Mucosa of stomach (tissue), 1 donor: ENCODE measurements around the gene SEPHS2.
"Not testable (repeated sequence)": the region's sequence is repeated elsewhere in the genome, so short reads cannot be mapped to it uniquely, and the experiment has no call there.

Experiments used
- H3K27me3 ChIP-seq: one replicate; pipeline ENCODE4 v1.7.0; 2013; ENCODE audit warnings: mild to moderate bottlenecking, low read length; ENCODE audit not compliant: control insufficient read depth, insufficient read depth
- H3K36me3 ChIP-seq: one replicate; pipeline ENCODE4 v1.7.0; 2013; ENCODE audit warnings: low read length; ENCODE audit not compliant: control insufficient read depth, insufficient read depth
- H3K4me1 ChIP-seq: one replicate; pipeline ENCODE4 v1.7.0; 2013; ENCODE audit warnings: mild to moderate bottlenecking, low read length; ENCODE audit not compliant: control insufficient read depth, insufficient read depth
- H3K4me3 ChIP-seq: one replicate; pipeline ENCODE4 v1.7.0; 2013; ENCODE audit warnings: low read length
- H3K9ac ChIP-seq: one replicate; pipeline ENCODE4 v1.7.0; 2013; ENCODE audit warnings: mild to moderate bottlenecking, low read length, moderate library complexity
- H3K9me3 ChIP-seq: one replicate; pipeline ENCODE4 v1.7.0; 2013; ENCODE audit warnings: mild to moderate bottlenecking, low read length, moderate library complexity; ENCODE audit not compliant: control insufficient read depth
- donor health status: Pancreatic carcinoma.

SEPHS2 gene

GRCh38 chr16:30478766-30479478 lies 33.2 kb upstream of the SEPHS2 start:
- Histone ChIP-seq H3K27me3 (peaks cover 6% of the 10 kb centered on the region), H3K9me3 (no peaks in the 10 kb centered on the region), H3K4me1 (no peaks in the 10 kb centered on the region), H3K9ac (no peak overlapping the region), H3K36me3 (no peaks in the 10 kb centered on the region), H3K4me3 (no peak overlapping the region)

- H3K4me1 ChIP-seq, H3K36me3 ChIP-seq, H3K9ac ChIP-seq, H3K27me3 ChIP-seq, H3K4me3 ChIP-seq, H3K9me3 ChIP-seq: not testable (repeated sequence)
Observed at GRCh38 chr16:30477773-30478172, 32.1 kb upstream of the SEPHS2 start.

- H3K4me1 ChIP-seq = no peaks in the 10 kb centered on the region
- H3K4me3 ChIP-seq = no peak overlapping the region
- no peaks in the 10 kb centered on the region for H3K9me3 ChIP-seq
- no peaks in the 10 kb centered on the region for H3K36me3 ChIP-seq
- H3K9ac ChIP-seq = no peak overlapping the region
- H3K27me3 ChIP-seq = peaks cover 6% of the 10 kb centered on the region
Observed at GRCh38 chr16:30476991-30477390, 31.3 kb upstream of the SEPHS2 start.

GRCh38 chr16:30474684-30475083 lies 29.0 kb upstream of the SEPHS2 start:
- no peaks in the 10 kb centered on the region for H3K36me3 ChIP-seq
- H3K27me3 ChIP-seq = peaks cover 6% of the 10 kb centered on the region
- H3K9ac ChIP-seq = no peak overlapping the region
- H3K4me1 ChIP-seq = no peaks in the 10 kb centered on the region
- no peaks in the 10 kb centered on the region for H3K9me3 ChIP-seq
- no peak overlapping the region for H3K4me3 ChIP-seq

GRCh38 chr16:30474074-30474452 lies 28.4 kb upstream of the SEPHS2 start:
- Histone ChIP-seq H3K9ac (no peak overlapping the region), H3K4me3 (no peak overlapping the region), H3K9me3 (no peaks in the 10 kb centered on the region), H3K4me1 (no peaks in the 10 kb centered on the region), H3K36me3 (no peaks in the 10 kb centered on the region), H3K27me3 (peaks cover 6% of the 10 kb centered on the region)

- Histone ChIP-seq H3K9me3 (no peaks in the 10 kb centered on the region), H3K4me3 (no peak overlapping the region), H3K36me3 (no peaks in the 10 kb centered on the region), H3K9ac (no peak overlapping the region), H3K4me1 (no peaks in the 10 kb centered on the region), H3K27me3 (peaks cover 6% of the 10 kb centered on the region)
Observed at GRCh38 chr16:30473231-30474073, 27.8 kb upstream of the SEPHS2 start.

GRCh38 chr16:30472328-30472942 lies 26.8 kb upstream of the SEPHS2 start, which contains the start of gene ITGAL:
TSS of gene ITGAL (plus strand) at chr16:30472742. CDS start at chr16:30472838, 96 bp downstream.
- Histone ChIP-seq H3K27me3 (peaks cover 6% of the 10 kb centered on the region), H3K9me3 (no peaks in the 10 kb centered on the region), H3K36me3 (no peaks in the 10 kb centered on the region), H3K9ac (no peak within 1 kb of the TSS), H3K4me1 (no peaks in the 10 kb centered on the region), H3K4me3 (no peak within 1 kb of the TSS)

GRCh38 chr16:30470632-30470995 lies 24.9 kb upstream of the SEPHS2 start:
- H3K27me3 ChIP-seq = peaks cover 6% of the 10 kb centered on the region
- no peaks in the 10 kb centered on the region for H3K4me1 ChIP-seq
- H3K36me3 ChIP-seq = no peaks in the 10 kb centered on the region
- no peaks in the 10 kb centered on the region for H3K9me3 ChIP-seq
- no peak overlapping the region for H3K4me3 ChIP-seq
- H3K9ac ChIP-seq = no peak overlapping the region

GRCh38 chr16:30470170-30470512 lies 24.5 kb upstream of the SEPHS2 start:
- no peaks in the 10 kb centered on the region for H3K4me1 ChIP-seq
- H3K27me3 ChIP-seq = peaks cover 2% of the 10 kb centered on the region
- no peaks in the 10 kb centered on the region for H3K9me3 ChIP-seq
- H3K9ac ChIP-seq = no peak overlapping the region
- H3K36me3 ChIP-seq = no peaks in the 10 kb centered on the region
- H3K4me3 ChIP-seq = no peak overlapping the region

- no peaks in the 10 kb centered on the region for H3K36me3 ChIP-seq
- H3K27me3 ChIP-seq = no peaks in the 10 kb centered on the region
- no peak overlapping the region for H3K4me3 ChIP-seq
Observed at GRCh38 chr16:30464078-30464477, 18.4 kb upstream of the SEPHS2 start.

GRCh38 chr16:30461426-30461825 lies 15.8 kb upstream of the SEPHS2 start:
- H3K27me3 ChIP-seq = not testable (repeated sequence)

More at GRCh38 chr16:30464078-30464477, 18.4 kb upstream of the SEPHS2 start:
- Histone ChIP-seq H3K4me1 (no peaks in the 10 kb centered on the region), H3K9me3 (no peaks in the 10 kb centered on the region), H3K9ac (no peak overlapping the region)

GRCh38 chr16:30459456-30459855 lies 13.8 kb upstream of the SEPHS2 start:
- Histone ChIP-seq H3K4me1 (no peaks in the 10 kb centered on the region), H3K9ac (no peak overlapping the region), H3K36me3 (no peaks in the 10 kb centered on the region), H3K4me3 (no peak overlapping the region), H3K27me3 (no peaks in the 10 kb centered on the region), H3K9me3 (no peaks in the 10 kb centered on the region)

More at GRCh38 chr16:30461426-30461825, 15.8 kb upstream of the SEPHS2 start:
- not testable (repeated sequence) for H3K9ac ChIP-seq, H3K9me3 ChIP-seq, H3K4me3 ChIP-seq, H3K36me3 ChIP-seq, H3K4me1 ChIP-seq
